Astrocyte (in vitro differentiated cells and primary cell): ENCODE results near the gene CNTNAP1.

Experiments used
- EZH2 ChIP-seq: IDR thresholded peaks from 2 replicates; pipeline ENCODE4 v1.6.1; 2012; ENCODE audit warnings: mild to moderate bottlenecking, low read length, inconsistent platforms; ENCODE audit not compliant: insufficient read depth
- TF ChIP-seq, protein P1 (sequence below): IDR thresholded peaks from 2 replicates; pipeline ENCODE4 v1.5.1; 2011; ENCODE audit warnings: low read depth, mild to moderate bottlenecking, inconsistent platforms, low read length, moderate library complexity; ENCODE audit not compliant: insufficient read depth

DNA sequence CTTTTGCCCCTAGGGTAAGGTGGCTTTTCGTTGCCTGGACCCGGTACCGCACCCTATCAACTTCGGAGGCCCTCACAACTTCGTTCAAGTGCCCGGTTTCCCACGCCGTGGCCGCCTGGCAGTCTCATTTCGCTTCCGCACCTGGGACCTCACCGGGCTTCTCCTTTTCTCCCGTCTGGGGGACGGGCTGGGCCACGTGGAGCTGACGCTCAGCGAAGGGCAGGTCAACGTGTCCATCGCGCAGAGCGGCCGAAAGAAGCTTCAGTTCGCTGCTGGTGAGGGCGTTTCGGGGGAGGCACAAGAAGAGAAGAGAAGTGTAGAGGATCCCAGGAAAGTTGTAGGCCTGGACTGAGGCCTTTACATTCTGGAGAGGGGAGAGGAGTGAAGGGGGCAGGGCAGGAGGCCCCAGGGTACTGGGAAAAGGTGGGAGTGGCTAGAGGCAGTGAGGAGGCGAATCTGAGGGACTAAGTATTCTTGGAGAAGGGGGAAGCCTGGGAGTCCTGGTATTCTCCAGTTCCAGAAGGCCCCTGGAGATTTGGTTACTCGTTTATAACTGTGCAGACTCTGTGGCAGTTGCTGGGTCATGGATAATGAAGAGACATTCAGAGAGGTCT, 5.5 kb downstream of the CNTNAP1 start:
- TF ChIP-seq, protein P1, sequence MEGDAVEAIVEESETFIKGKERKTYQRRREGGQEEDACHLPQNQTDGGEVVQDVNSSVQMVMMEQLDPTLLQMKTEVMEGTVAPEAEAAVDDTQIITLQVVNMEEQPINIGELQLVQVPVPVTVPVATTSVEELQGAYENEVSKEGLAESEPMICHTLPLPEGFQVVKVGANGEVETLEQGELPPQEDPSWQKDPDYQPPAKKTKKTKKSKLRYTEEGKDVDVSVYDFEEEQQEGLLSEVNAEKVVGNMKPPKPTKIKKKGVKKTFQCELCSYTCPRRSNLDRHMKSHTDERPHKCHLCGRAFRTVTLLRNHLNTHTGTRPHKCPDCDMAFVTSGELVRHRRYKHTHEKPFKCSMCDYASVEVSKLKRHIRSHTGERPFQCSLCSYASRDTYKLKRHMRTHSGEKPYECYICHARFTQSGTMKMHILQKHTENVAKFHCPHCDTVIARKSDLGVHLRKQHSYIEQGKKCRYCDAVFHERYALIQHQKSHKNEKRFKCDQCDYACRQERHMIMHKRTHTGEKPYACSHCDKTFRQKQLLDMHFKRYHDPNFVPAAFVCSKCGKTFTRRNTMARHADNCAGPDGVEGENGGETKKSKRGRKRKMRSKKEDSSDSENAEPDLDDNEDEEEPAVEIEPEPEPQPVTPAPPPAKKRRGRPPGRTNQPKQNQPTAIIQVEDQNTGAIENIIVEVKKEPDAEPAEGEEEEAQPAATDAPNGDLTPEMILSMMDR: no peak
- peak; percentile 4 for TF ChIP-seq EZH2
